ENCODE results near the gene DUS1L.

DNA sequence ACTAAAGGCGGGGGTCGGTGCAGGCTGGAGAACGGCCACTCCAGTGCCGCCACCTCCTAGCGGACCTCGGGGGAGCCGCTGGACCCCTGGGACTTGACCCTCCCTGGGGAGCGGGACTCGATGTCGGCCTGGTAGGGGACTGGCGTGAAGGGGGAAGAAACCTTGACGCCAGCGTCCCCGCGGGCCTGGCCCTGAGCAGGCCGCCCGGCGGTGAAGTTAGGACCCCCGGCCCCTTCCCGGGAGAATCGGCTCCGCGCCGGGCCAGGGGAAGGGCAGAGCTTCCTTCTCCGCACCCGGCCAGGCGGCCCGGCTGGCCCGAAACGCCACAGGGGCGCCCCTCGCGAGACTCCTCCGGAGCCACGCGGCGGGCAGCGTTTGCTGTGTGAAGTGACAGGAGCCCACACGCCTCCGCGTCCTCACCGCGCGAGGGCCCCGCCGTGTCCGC lies 389 bp downstream of the DUS1L start:
- TF ChIP-seq GATA3 (IDR thresholded peaks at IDR 0.05; ENCODE audit: low read depth, low read length) = no peak
- TF ChIP-seq GATA2 (IDR thresholded peaks at IDR 0.05; ENCODE audit: low read depth, low read length) = no peak

All from SH-SY5Y (cell line).